Natural killer cell treated with Interleukin-12 subunit alpha and Interleukin-12 subunit beta and Interleukin-15 and Interleukin-18, amount 100 ng/mL, for 72 hours (primary cell): ENCODE data around the gene CEACAM20. TPM values are rescaled to one million over a fixed set of nuclear protein-coding genes. Genes with fewer than 3 reads are reported as not detected.

ENCODE experiments used
- ATAC-seq, 2 donors: fragments of 150-1000 bp; cut with Tn5 transposase in 1 of 2; sonication (Bioruptor Pico), chemical (Tn5 transposase) in 1 of 2; 2 replicates each; pipeline ENCODE4 v1.10.0; 2021
- DNase-seq: peaks from one replicate; pipeline ENCODE4 v3.0.0; 2022; ENCODE audit warnings: low spot score
- H3K27ac Mint-ChIP-seq, 2 donors: 1 replicate in 1 of 2; 2 replicates in 1 of 2; pipeline ENCODE4 v1.8.0; 2022; ENCODE audit warnings: mixed read lengths in 2 of 2, mild to moderate bottlenecking in 1 of 2, moderate library complexity in 1 of 2
- H3K27me3 Mint-ChIP-seq, 2 donors: 1 replicate in 1 of 2; 2 replicates in 1 of 2; pipeline ENCODE4 v1.8.0; 2022; ENCODE audit warnings: mixed read lengths in 2 of 2
- H3K36me3 Mint-ChIP-seq: one replicate; pipeline ENCODE4 v1.8.0; 2022; ENCODE audit warnings: mixed read lengths
- H3K4me1 Mint-ChIP-seq, 2 donors: 1 replicate in 1 of 2; 2 replicates in 1 of 2; pipeline ENCODE4 v1.8.0; 2022; ENCODE audit warnings: low read depth in 2 of 2, mixed read lengths in 2 of 2, mild to moderate bottlenecking in 1 of 2
- H3K4me3 Mint-ChIP-seq: one replicate; pipeline ENCODE4 v1.8.0; 2022; ENCODE audit warnings: mixed read lengths
- H3K9me3 Mint-ChIP-seq: 2 replicates; pipeline ENCODE4 v1.8.0; 2022; ENCODE audit warnings: mixed read lengths
- total RNA-seq, 2 donors: library from RNA; stranded (reverse); gene quantifications; one replicate each; pipeline ENCODE4 v1.2.3, GENCODE V29; 2022

Gene CEACAM20
- total RNA-seq = not detected

- H3K36me3 Mint-ChIP-seq = no peaks in the 10 kb centered on the region
- H3K9me3 Mint-ChIP-seq = no peaks in the 10 kb centered on the region
- no peak within 1 kb of the TSS for H3K27ac Mint-ChIP-seq
- H3K4me3 Mint-ChIP-seq = no peak within 1 kb of the TSS
- DNase-seq (no peak), ATAC-seq (no peak)
- no peaks in the 10 kb centered on the region for H3K4me1 Mint-ChIP-seq
- peaks cover 19 to 23% of the 10 kb centered on the region in 2 donors for H3K27me3 Mint-ChIP-seq
Measured at GRCh38 chr19:44529536-44529935, at the start of gene CEACAM20. Gene CEACAM20, minus strand, starts transcription at chr19:44529675. Its CDS starts 166 bp downstream, at chr19:44529509.

- Mint-ChIP-seq H3K27ac (no peak overlapping the region), H3K27me3 (peaks cover 9 to 11% of the 10 kb centered on the region in 2 donors), H3K4me3 (no peak overlapping the region), H3K9me3 (no peaks in the 10 kb centered on the region), H3K4me1 (no peaks in the 10 kb centered on the region), H3K36me3 (no peaks in the 10 kb centered on the region)
- DNase-seq = no peak
- no peak for ATAC-seq
Measured at GRCh38 chr19:44577566-44577874, 48.0 kb upstream of the CEACAM20 start.

- no peaks in the 10 kb centered on the region for H3K9me3 Mint-ChIP-seq
Measured at GRCh38 chr19:44576843-44577565, 47.5 kb upstream of the CEACAM20 start.

GRCh38 chr19:44575116-44575700, 45.7 kb upstream of the CEACAM20 start:
- Mint-ChIP-seq H3K9me3 (no peaks in the 10 kb centered on the region), H3K27me3 (peaks cover 6 to 12% of the 10 kb centered on the region in 2 donors), H3K36me3 (no peaks in the 10 kb centered on the region), H3K27ac (no peak overlapping the region), H3K4me3 (no peak overlapping the region), H3K4me1 (peaks cover 0 to 6% of the 10 kb centered on the region in 2 donors)
- DNase-seq (no peak), ATAC-seq (no peak)

More at GRCh38 chr19:44576843-44577565, 47.5 kb upstream of the CEACAM20 start:
- Mint-ChIP-seq H3K27me3 (peaks cover 6 to 9% of the 10 kb centered on the region in 2 donors), H3K27ac (peak overlapping the region in 1 of 2 donors; percentile 28), H3K4me3 (no peak overlapping the region), H3K36me3 (no peaks in the 10 kb centered on the region), H3K4me1 (no peaks in the 10 kb centered on the region)
- ATAC-seq (no peak), DNase-seq (no peak)

GRCh38 chr19:44574186-44574950, 44.9 kb upstream of the CEACAM20 start:
- Mint-ChIP-seq H3K27ac (no peak overlapping the region), H3K9me3 (no peaks in the 10 kb centered on the region), H3K4me1 (peaks cover 0 to 7% of the 10 kb centered on the region in 2 donors), H3K36me3 (no peaks in the 10 kb centered on the region), H3K27me3 (peaks cover 6 to 14% of the 10 kb centered on the region in 2 donors), H3K4me3 (no peak overlapping the region)
- no peak for ATAC-seq
- no peak for DNase-seq

GRCh38 chr19:44573627-44574026, 44.2 kb upstream of the CEACAM20 start:
- ATAC-seq (no peak), DNase-seq (no peak)
- no peak overlapping the region for H3K27ac Mint-ChIP-seq
- H3K4me3 Mint-ChIP-seq = no peak overlapping the region
- no peaks in the 10 kb centered on the region for H3K9me3 Mint-ChIP-seq
- peaks cover 0 to 7% of the 10 kb centered on the region in 2 donors for H3K4me1 Mint-ChIP-seq
- H3K36me3 Mint-ChIP-seq = no peaks in the 10 kb centered on the region
- peaks cover 6 to 17% of the 10 kb centered on the region in 2 donors for H3K27me3 Mint-ChIP-seq

- Mint-ChIP-seq H3K4me3 (no peak overlapping the region), H3K36me3 (no peaks in the 10 kb centered on the region), H3K9me3 (no peaks in the 10 kb centered on the region), H3K27ac (no peak overlapping the region), H3K4me1 (peaks cover 0 to 7% of the 10 kb centered on the region in 2 donors), H3K27me3 (peaks cover 6 to 17% of the 10 kb centered on the region in 2 donors)
- no peak for DNase-seq
- no peak for ATAC-seq
Measured at GRCh38 chr19:44573183-44573582, 43.7 kb upstream of the CEACAM20 start.

GRCh38 chr19:44572581-44572900, 43.1 kb upstream of the CEACAM20 start:
- peaks cover 6 to 20% of the 10 kb centered on the region in 2 donors for H3K27me3 Mint-ChIP-seq
- ATAC-seq (no peak), DNase-seq (no peak)
- no peak overlapping the region for H3K27ac Mint-ChIP-seq
- no peak overlapping the region for H3K4me3 Mint-ChIP-seq
- no peaks in the 10 kb centered on the region for H3K9me3 Mint-ChIP-seq
- H3K36me3 Mint-ChIP-seq = no peaks in the 10 kb centered on the region
- H3K4me1 Mint-ChIP-seq = peaks cover 0 to 7% of the 10 kb centered on the region in 2 donors

GRCh38 chr19:44571830-44572580, 42.5 kb upstream of the CEACAM20 start:
- DNase-seq (no peak), ATAC-seq (peak in 1 of 2 donors; percentile 38)
- Mint-ChIP-seq H3K27ac (no peak overlapping the region), H3K4me1 (peaks cover 0 to 7% of the 10 kb centered on the region in 2 donors), H3K4me3 (no peak overlapping the region), H3K9me3 (no peaks in the 10 kb centered on the region), H3K36me3 (no peaks in the 10 kb centered on the region), H3K27me3 (peaks cover 9 to 20% of the 10 kb centered on the region in 2 donors)

- Mint-ChIP-seq H3K9me3 (no peaks in the 10 kb centered on the region), H3K36me3 (no peaks in the 10 kb centered on the region), H3K4me3 (no peak overlapping the region), H3K27me3 (peaks cover 15 to 25% of the 10 kb centered on the region in 2 donors), H3K4me1 (peaks cover 0 to 7% of the 10 kb centered on the region in 2 donors), H3K27ac (no peak overlapping the region)
- peak; percentile 76 for DNase-seq
- no peak for ATAC-seq
Measured at GRCh38 chr19:44570984-44571684, 41.7 kb upstream of the CEACAM20 start.

- Mint-ChIP-seq H3K27me3 (peaks cover 19 to 26% of the 10 kb centered on the region in 2 donors), H3K27ac (no peak overlapping the region), H3K36me3 (no peaks in the 10 kb centered on the region), H3K4me1 (peaks cover 0 to 7% of the 10 kb centered on the region in 2 donors), H3K4me3 (no peak overlapping the region), H3K9me3 (no peaks in the 10 kb centered on the region)
- DNase-seq (no peak), ATAC-seq (no peak)
Measured at GRCh38 chr19:44570603-44570983, 41.1 kb upstream of the CEACAM20 start.

- Mint-ChIP-seq H3K4me1 (peaks cover 0 to 7% of the 10 kb centered on the region in 2 donors), H3K9me3 (no peaks in the 10 kb centered on the region), H3K36me3 (no peaks in the 10 kb centered on the region), H3K27ac (no peak overlapping the region), H3K27me3 (peaks cover 18 to 26% of the 10 kb centered on the region in 2 donors), H3K4me3 (no peak overlapping the region)
- DNase-seq (no peak), ATAC-seq (no peak)
Measured at GRCh38 chr19:44567745-44568144, 38.3 kb upstream of the CEACAM20 start.

GRCh38 chr19:44566984-44567383, 37.5 kb upstream of the CEACAM20 start:
- Mint-ChIP-seq H3K4me3 (no peak overlapping the region), H3K4me1 (peaks cover 0 to 7% of the 10 kb centered on the region in 2 donors), H3K27me3 (peaks cover 18 to 28% of the 10 kb centered on the region in 2 donors), H3K9me3 (no peaks in the 10 kb centered on the region), H3K27ac (no peak overlapping the region), H3K36me3 (no peaks in the 10 kb centered on the region)
- ATAC-seq (no peak), DNase-seq (no peak)
